Measurements from ENCODE around the gene TLX1.

TLX1 gene

GRCh38 chr10:101120884-101121653, 10.0 kb upstream of the TLX1 start:
- TF ChIP-seq, protein P1, sequence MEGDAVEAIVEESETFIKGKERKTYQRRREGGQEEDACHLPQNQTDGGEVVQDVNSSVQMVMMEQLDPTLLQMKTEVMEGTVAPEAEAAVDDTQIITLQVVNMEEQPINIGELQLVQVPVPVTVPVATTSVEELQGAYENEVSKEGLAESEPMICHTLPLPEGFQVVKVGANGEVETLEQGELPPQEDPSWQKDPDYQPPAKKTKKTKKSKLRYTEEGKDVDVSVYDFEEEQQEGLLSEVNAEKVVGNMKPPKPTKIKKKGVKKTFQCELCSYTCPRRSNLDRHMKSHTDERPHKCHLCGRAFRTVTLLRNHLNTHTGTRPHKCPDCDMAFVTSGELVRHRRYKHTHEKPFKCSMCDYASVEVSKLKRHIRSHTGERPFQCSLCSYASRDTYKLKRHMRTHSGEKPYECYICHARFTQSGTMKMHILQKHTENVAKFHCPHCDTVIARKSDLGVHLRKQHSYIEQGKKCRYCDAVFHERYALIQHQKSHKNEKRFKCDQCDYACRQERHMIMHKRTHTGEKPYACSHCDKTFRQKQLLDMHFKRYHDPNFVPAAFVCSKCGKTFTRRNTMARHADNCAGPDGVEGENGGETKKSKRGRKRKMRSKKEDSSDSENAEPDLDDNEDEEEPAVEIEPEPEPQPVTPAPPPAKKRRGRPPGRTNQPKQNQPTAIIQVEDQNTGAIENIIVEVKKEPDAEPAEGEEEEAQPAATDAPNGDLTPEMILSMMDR (IDR thresholded peaks at IDR 0.05; ENCODE audit: low read depth, low read length, missing control alignments), result no peak
- no peak for DNase-seq
- H3K36me3 ChIP-seq (replicated peaks), result no peaks in the 10 kb centered on the region
- peaks cover 75% of the 10 kb centered on the region for H3K27me3 ChIP-seq (replicated peaks)
- H3K4me3 ChIP-seq (ENCODE audit: low read depth, low read length), result peak overlapping the region; percentile 46
- no peak overlapping the region for H3K27ac ChIP-seq
- in situ Hi-C loops (cut with HindIII; ENCODE audit: low pct_ligation_motif_present, low sequenced_read_pairs), result no loop called here

GRCh38 chr10:101121654-101122031, 9.5 kb upstream of the TLX1 start:
- in situ Hi-C loops (cut with HindIII; ENCODE audit: low pct_ligation_motif_present, low sequenced_read_pairs), result no loop called here
- H3K27me3 ChIP-seq (replicated peaks), result peaks cover 76% of the 10 kb centered on the region
- TF ChIP-seq, protein P1 (IDR thresholded peaks at IDR 0.05; ENCODE audit: low read depth, low read length, missing control alignments), result no peak

GRCh38 chr10:101122270-101123084, 8.6 kb upstream of the TLX1 start:
- H3K36me3 ChIP-seq (replicated peaks), result no peaks in the 10 kb centered on the region
- no peak for DNase-seq
- no peak overlapping the region for H3K4me3 ChIP-seq (ENCODE audit: low read depth, low read length)
- TF ChIP-seq, protein P1 (IDR thresholded peaks at IDR 0.05; ENCODE audit: low read depth, low read length, missing control alignments), result no peak
- in situ Hi-C loops (cut with HindIII; ENCODE audit: low pct_ligation_motif_present, low sequenced_read_pairs), result no loop called here
- H3K27ac ChIP-seq, result no peak overlapping the region
- H3K27me3 ChIP-seq (replicated peaks), result peaks cover 85% of the 10 kb centered on the region

More at GRCh38 chr10:101121654-101122031, 9.5 kb upstream of the TLX1 start:
- no peaks in the 10 kb centered on the region for H3K36me3 ChIP-seq (replicated peaks)
- H3K27ac ChIP-seq, result no peak overlapping the region
- no peak overlapping the region for H3K4me3 ChIP-seq (ENCODE audit: low read depth, low read length)
- DNase-seq, result no peak

DNA sequence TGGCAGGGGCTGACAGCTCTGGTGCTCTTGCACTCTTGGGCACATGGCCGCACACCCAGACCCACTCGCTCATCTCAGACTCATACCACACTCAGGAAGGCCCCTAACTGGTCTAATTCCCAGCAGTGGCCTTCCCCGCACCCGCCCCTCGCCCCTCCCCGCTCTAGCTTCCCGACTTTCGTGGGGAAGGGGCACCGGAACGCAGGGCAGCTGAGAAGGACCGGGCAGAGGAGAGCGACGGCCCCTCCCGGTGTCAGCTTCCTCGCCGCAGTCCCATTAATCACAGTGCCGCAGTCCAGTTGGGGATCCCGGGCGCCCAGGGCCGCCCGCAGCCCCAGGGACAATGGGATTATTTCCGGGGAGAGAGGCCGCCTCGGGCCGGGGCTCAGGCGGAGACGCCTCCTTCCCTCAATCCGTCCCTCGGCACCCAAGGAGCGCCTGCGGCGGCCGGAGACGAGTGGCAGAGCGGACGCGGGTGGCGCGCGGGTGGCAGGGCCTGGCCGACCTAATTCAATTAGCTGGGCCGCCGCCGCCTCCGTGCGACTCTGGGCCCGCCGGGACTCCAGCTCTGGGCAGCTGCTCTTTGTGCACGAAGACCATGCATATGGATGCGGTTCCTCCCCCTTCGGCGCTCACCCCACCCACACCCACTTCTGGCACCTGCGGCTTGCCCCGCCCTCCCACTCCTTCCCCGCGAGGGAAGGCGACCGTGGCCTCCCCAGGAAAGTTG, 7.8 kb upstream of the TLX1 start:
- in situ Hi-C loops (cut with HindIII; ENCODE audit: low pct_ligation_motif_present, low sequenced_read_pairs), result no loop called here

DNA sequence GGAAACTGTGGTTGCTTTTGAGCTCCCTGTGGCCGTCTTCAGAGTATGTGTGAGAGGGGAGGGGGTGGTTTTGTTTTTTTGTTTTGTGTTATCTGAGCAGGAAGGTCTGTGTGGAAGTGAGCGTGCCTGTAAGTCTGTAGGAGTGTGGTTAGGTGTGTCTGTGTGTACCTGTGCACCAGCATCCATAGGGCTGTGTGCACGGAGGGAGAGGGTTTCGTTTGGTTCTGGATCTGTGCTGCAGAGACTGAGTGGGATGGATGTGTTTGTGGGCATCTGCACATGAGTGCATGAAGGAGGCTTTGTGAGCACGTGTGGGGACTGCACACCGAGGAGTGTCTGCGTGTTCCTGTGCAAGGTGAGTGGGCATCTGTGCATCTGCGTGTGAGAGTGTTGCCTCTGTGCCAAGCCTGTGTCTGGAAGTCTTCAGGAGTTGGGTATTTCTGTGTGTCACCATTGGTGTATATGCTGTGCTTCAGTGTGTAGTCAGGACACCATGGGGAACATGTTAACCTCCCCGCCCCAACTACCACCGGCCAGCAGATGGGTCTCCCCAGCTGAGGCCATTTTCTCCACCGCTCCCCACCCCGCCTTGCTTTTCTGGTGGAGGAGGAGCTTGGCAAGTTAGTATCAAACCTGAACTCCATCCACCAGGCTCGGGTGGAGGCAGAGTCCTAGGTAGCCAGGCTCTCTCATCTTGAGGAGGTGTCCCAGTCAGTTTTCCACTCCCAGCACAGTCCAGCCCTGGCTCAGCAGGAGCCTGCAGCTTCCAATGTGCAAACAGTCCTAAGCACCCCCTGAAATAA, 7.1 kb upstream of the TLX1 start:
- no peak for DNase-seq
- no peak overlapping the region for H3K27ac ChIP-seq
- TF ChIP-seq, protein P1 (IDR thresholded peaks at IDR 0.05; ENCODE audit: low read depth, low read length, missing control alignments), result no peak
- H3K4me3 ChIP-seq (ENCODE audit: low read depth, low read length), result no peak overlapping the region
- in situ Hi-C loops (cut with HindIII; ENCODE audit: low pct_ligation_motif_present, low sequenced_read_pairs), result no loop called here
- H3K27me3 ChIP-seq (replicated peaks), result peaks cover 94% of the 10 kb centered on the region
- no peaks in the 10 kb centered on the region for H3K36me3 ChIP-seq (replicated peaks)

More for the DNA sequence above, 7.8 kb upstream of the TLX1 start:
- Histone ChIP-seq H3K27me3 (replicated peaks) (peaks cover 88% of the 10 kb centered on the region), H3K27ac (no peak overlapping the region), H3K4me3 (ENCODE audit: low read depth, low read length) (no peak overlapping the region), H3K36me3 (replicated peaks) (no peaks in the 10 kb centered on the region)
- TF ChIP-seq, protein P1 (IDR thresholded peaks at IDR 0.05; ENCODE audit: low read depth, low read length, missing control alignments), result no peak
- DNase-seq, result no peak
